IMR-90 (cell line): ENCODE measurements around the gene EXOC4. TPM values are rescaled to one million over a fixed set of nuclear protein-coding genes. Genes with fewer than 3 reads are reported as not detected.

ENCODE experiments used
- ATAC-seq: fragments of 200-7000 bp; cut with Tn5 transposase; 2 replicates; pipeline ENCODE4 v1.9.1; 2020; ENCODE audit warnings: low read depth, mild to moderate bottlenecking, moderate library complexity
- BruUV-seq: library from RNA; stranded (reverse); fragments of 400-500 nt; replicated peaks from 2 replicates; lab custom pipeline; 2021; lab: Mats Ljungman, UMichigan
- CTCF ChIA-PET: fragments of 300-600 bp; formaldehyde crosslinking; extraction: SDS; loops from one replicate; lab custom pipeline; 2021; ENCODE audit warnings: antibody characterized with exemption; lab: Yijun Ruan, JAX
- POLR2A ChIA-PET: fragments of 300-600 bp; sonication (Branson Sonifier 250); formaldehyde crosslinking; loops from one replicate; lab custom pipeline; 2022; ENCODE audit warnings: antibody characterized with exemption; ENCODE audit not compliant: unreplicated experiment; lab: Charles Lee
- DNase-seq: peaks from one replicate; pipeline ENCODE4 v3.0.0; 2013
- H2AFZ ChIP-seq: replicated peaks from 2 replicates; pipeline ENCODE3; 2013; ENCODE audit warnings: low read length, mild to moderate bottlenecking; ENCODE audit not compliant: poor library complexity
- H2AK5ac ChIP-seq: 2 replicates; pipeline ENCODE4 v1.6.1; 2013; ENCODE audit warnings: low read depth, low read length, inconsistent platforms
- H2AK9ac ChIP-seq: replicated peaks from 2 replicates; pipeline ENCODE3; 2013; ENCODE audit warnings: mild to moderate bottlenecking, low read depth, low read length, moderate library complexity; ENCODE audit not compliant: poor library complexity
- H2BK120ac ChIP-seq: 2 replicates; pipeline ENCODE4 v1.6.1; 2013; ENCODE audit warnings: low read depth, low read length, inconsistent platforms
- H2BK15ac ChIP-seq: 3 replicates; pipeline ENCODE4 v1.6.1; 2013; ENCODE audit warnings: low read depth, low read length, inconsistent platforms
- H2BK20ac ChIP-seq: 2 replicates; pipeline ENCODE4 v1.6.1; 2013; ENCODE audit warnings: low read depth, mild to moderate bottlenecking, inconsistent platforms, low read length, moderate library complexity
- H2BK5ac ChIP-seq: 2 replicates; pipeline ENCODE4 v1.6.1; 2013; ENCODE audit warnings: mild to moderate bottlenecking, low read depth, low read length, inconsistent platforms; ENCODE audit not compliant: poor library complexity, severe bottlenecking
- H3K14ac ChIP-seq: replicated peaks from 2 replicates; pipeline ENCODE4 v1.6.1; 2013; ENCODE audit warnings: low read depth, low read length, inconsistent platforms
- H3K18ac ChIP-seq: 2 replicates; pipeline ENCODE4 v1.6.1; 2013; ENCODE audit warnings: low read depth, low read length, control low read depth
- H3K23ac ChIP-seq: 2 replicates; pipeline ENCODE4 v1.6.1; 2013; ENCODE audit warnings: low read depth, low read length, inconsistent platforms
- H3K27ac ChIP-seq: 2 replicates; pipeline ENCODE4 v1.5.1; 2013; ENCODE audit warnings: mild to moderate bottlenecking, control low read depth, low read length; ENCODE audit not compliant: insufficient read depth
- H3K27me3 ChIP-seq: 2 replicates; pipeline ENCODE4 v1.6.1; 2013; ENCODE audit warnings: low read length; ENCODE audit not compliant: control insufficient read depth, insufficient read depth
- H3K36me3 ChIP-seq: 2 replicates; pipeline ENCODE4 v1.6.1; 2013; ENCODE audit warnings: low read length, mixed read lengths; ENCODE audit not compliant: control insufficient read depth, insufficient read depth
- H3K4ac ChIP-seq: 2 replicates; pipeline ENCODE4 v1.6.1; 2013; ENCODE audit warnings: low read depth, low read length, inconsistent platforms
- H3K4me1 ChIP-seq: 2 replicates; pipeline ENCODE4 v1.6.1; 2013; ENCODE audit warnings: low read length, mixed read lengths; ENCODE audit not compliant: control insufficient read depth, insufficient read depth
- H3K4me2 ChIP-seq: 2 replicates; pipeline ENCODE4 v1.6.1; 2013; ENCODE audit warnings: low read depth, mild to moderate bottlenecking, control low read depth, low read length, moderate library complexity
- H3K4me3 ChIP-seq: 2 replicates; pipeline ENCODE4 v1.5.1; 2013; ENCODE audit warnings: low read depth, mild to moderate bottlenecking, control low read depth, low read length, moderate library complexity; ENCODE audit not compliant: insufficient read depth
- H3K56ac ChIP-seq: 2 replicates; pipeline ENCODE4 v1.6.1; 2013; ENCODE audit warnings: low read length, inconsistent platforms; ENCODE audit not compliant: insufficient read depth; ENCODE audit errors: extremely low read depth
- H3K79me1 ChIP-seq, 2 experiments: 2 replicates each; pipeline ENCODE4 v1.6.1; 2013; ENCODE audit warnings: low read length in 2 of 2, inconsistent platforms in 1 of 2, low read depth in 1 of 2
- H3K9ac ChIP-seq: 2 replicates; pipeline ENCODE4 v1.6.1; 2013; ENCODE audit warnings: low read depth, low read length, control low read depth
- H3K9me1 ChIP-seq: 2 replicates; pipeline ENCODE4 v1.6.1; 2013; ENCODE audit warnings: low read length, inconsistent platforms; ENCODE audit not compliant: insufficient read depth
- H3K9me3 ChIP-seq: 2 replicates; pipeline ENCODE4 v1.6.1; 2013; ENCODE audit warnings: low read length; ENCODE audit not compliant: control insufficient read depth, insufficient read depth
- H4K20me1 ChIP-seq: 2 replicates; pipeline ENCODE4 v1.6.1; 2013; ENCODE audit warnings: low read length, inconsistent platforms; ENCODE audit not compliant: insufficient read depth
- H4K5ac ChIP-seq: 2 replicates; pipeline ENCODE4 v1.6.1; 2013; ENCODE audit warnings: mild to moderate bottlenecking, low read depth, low read length, control low read depth
- H4K8ac ChIP-seq, 2 experiments: 2 replicates each; pipeline ENCODE4 v1.6.1; 2013; ENCODE audit warnings: low read depth in 2 of 2, low read length in 2 of 2, control low read depth in 1 of 2, inconsistent platforms in 1 of 2
- H4K91ac ChIP-seq: 2 replicates; pipeline ENCODE4 v1.6.1; 2013; ENCODE audit warnings: low read depth, low read length, inconsistent platforms; ENCODE audit not compliant: insufficient read depth
- BHLHE40 ChIP-seq: fragments of 150-350 bp; IDR thresholded peaks from 2 replicates; pipeline ENCODE4 v1.6.1; 2016; ENCODE audit warnings: mild to moderate bottlenecking, low read depth, low read length
- MAZ ChIP-seq: IDR thresholded peaks from 2 replicates; pipeline ENCODE4 v1.6.1; 2012; ENCODE audit warnings: low read depth, mild to moderate bottlenecking, low read length, improper control_type of control experiment, moderate library complexity, borderline replicate concordance
- RAD21 ChIP-seq: IDR thresholded peaks from 2 replicates; pipeline ENCODE4 v1.6.1; 2012; ENCODE audit warnings: low read length, improper control_type of control experiment
- WGBS, 2 experiments: methylation state at CpG; one replicate each; pipeline versions ENCODE4 v1.1.5 to v1.1.7; 2013; ENCODE audit warnings: missing lambda C conversion rate in 2 of 2; ENCODE audit not compliant: insufficient read length in 1 of 2; ENCODE audit errors: extremely low coverage in 2 of 2; 5-methylcytosine and 5-hydroxymethylcytosine counted together
- dilution Hi-C: fragments of 300-500 bp; cut with HindIII; formaldehyde crosslinking; loops from one replicate; pipeline ENCODE4 v1.14.3; 2018; ENCODE audit warnings: low sequenced_read_pairs; ENCODE audit not compliant: unreplicated experiment
- in situ Hi-C: fragments of 300-500 bp; cut with MboI; formaldehyde crosslinking; loops from 3 replicates; pipeline ENCODE4 v1.14.3; 2019; ENCODE audit warnings: low sequenced_read_pairs, inconsistent platforms, mixed read lengths
- intact Hi-C: fragments of 100-400 bp; cut with micrococcal nuclease; formaldehyde crosslinking; loops from 2 replicates; pipeline ENCODE4 v1.10.0; 2022
- polyA plus RNA-seq, 3 experiments: library from polyadenylated mRNA; depleted of rRNA; stranded (reverse); fragments of >200 nt; gene quantifications; 2 replicates each; pipeline ENCODE4 v1.2.3, GENCODE V29; 2012; ENCODE audit warnings: low replicate concordance in 1 of 3
- total RNA-seq: library from RNA; depleted of rRNA; stranded (reverse); fragments of >200 nt; gene quantifications from 2 replicates; pipeline ENCODE4 v1.2.3, GENCODE V29; 2012
- TF ChIP-seq, protein P1 (sequence below): fragments of 150-350 bp; IDR thresholded peaks from 2 replicates; pipeline ENCODE4 v1.6.1; 2017; ENCODE audit warnings: mild to moderate bottlenecking, antibody characterized with exemption, low read length, low read depth

EXOC4 gene
- total and polyA plus RNA-seq, 2 of the 4 experiments (the other 2 are of a cell fraction) = 25.4 to 94.6 TPM

DNA sequence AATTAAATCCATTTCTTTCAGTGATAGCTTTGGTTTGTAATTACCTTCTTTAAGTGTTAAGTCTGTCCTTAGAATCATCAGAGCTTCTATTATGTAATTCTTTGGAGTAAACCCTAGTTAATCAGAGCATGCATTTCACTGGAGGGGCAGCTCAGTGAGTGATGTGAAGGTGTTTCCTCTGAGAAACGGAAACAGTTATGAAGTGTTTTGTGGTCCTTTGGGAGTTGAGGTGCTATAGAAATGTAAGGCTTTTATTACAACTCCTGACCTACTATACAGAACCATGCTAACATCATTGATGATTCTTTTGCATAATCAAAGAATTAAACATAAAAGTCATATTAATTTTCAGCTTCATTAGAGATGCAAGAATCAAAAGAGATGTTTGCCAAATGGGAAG, 141.5 kb downstream of the EXOC4 start:
- no peak overlapping the region for H2BK5ac ChIP-seq
- H2BK20ac ChIP-seq = no peak overlapping the region
- no peak overlapping the region for H2BK120ac ChIP-seq
- no peaks in the 10 kb centered on the region for H4K20me1 ChIP-seq
- no peak overlapping the region for H3K27ac ChIP-seq
- H3K4me3 ChIP-seq = no peak overlapping the region
- no peak overlapping the region for H2AFZ ChIP-seq
- no peak overlapping the region for H3K23ac ChIP-seq
- no TSS peak for BruUV-seq
- H3K79me1 ChIP-seq = peaks cover 0 to 3% of the 10 kb centered on the region in 2 experiments; a peak in 1 of 4 replicates
- H2BK15ac ChIP-seq = no peak overlapping the region
- TF ChIP-seq RAD21 (no peak), BHLHE40 (no peak), MAZ (no peak)
- TF ChIP-seq, protein P1, sequence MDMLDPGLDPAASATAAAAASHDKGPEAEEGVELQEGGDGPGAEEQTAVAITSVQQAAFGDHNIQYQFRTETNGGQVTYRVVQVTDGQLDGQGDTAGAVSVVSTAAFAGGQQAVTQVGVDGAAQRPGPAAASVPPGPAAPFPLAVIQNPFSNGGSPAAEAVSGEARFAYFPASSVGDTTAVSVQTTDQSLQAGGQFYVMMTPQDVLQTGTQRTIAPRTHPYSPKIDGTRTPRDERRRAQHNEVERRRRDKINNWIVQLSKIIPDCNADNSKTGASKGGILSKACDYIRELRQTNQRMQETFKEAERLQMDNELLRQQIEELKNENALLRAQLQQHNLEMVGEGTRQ = no peak
- no peaks in the 10 kb centered on the region for H3K9me3 ChIP-seq
- H3K27me3 ChIP-seq = no peaks in the 10 kb centered on the region
- H3K4ac ChIP-seq = no peak overlapping the region
- H3K9ac ChIP-seq = no peak overlapping the region
- dilution Hi-C loops (no loop called here), intact Hi-C loops (no loop called here), in situ Hi-C loops (no loop called here)
- H2AK5ac ChIP-seq = no peak overlapping the region
- DNase-seq (no peak), ATAC-seq (no peak)
- H4K8ac ChIP-seq = no peak overlapping the region
- H4K91ac ChIP-seq = no peak overlapping the region
- WGBS, 2 experiments = no CpG with 5 or more reads among the region's 1 CpG
- no peaks in the 10 kb centered on the region for H3K36me3 ChIP-seq
- no peaks in the 10 kb centered on the region for H3K9me1 ChIP-seq
- H3K56ac ChIP-seq = no peak overlapping the region
- ChIA-PET CTCF (no interaction called here), POLR2A (no interaction called here)
- H3K14ac ChIP-seq = no peak overlapping the region
- no peak overlapping the region for H3K18ac ChIP-seq
- H3K4me1 ChIP-seq = no peaks in the 10 kb centered on the region
- H4K5ac ChIP-seq = no peak overlapping the region
- H3K4me2 ChIP-seq = no peak overlapping the region
- H2AK9ac ChIP-seq = no peak overlapping the region
